Activated naive CD4-positive, alpha-beta T cell treated with anti-CD3 and anti-CD28 coated beads, Interleukin-2, amount 10 ng/mL, durations not matched to agents 7 days and 5 days (primary cell): ENCODE results near the gene ITGAE.

ENCODE experiments used
- CTCF ChIA-PET: fragments of 350-600 bp; sonication (Branson Sonifier 250); formaldehyde crosslinking; loops from one replicate; lab custom pipeline; 2021; ENCODE audit warnings: antibody characterized with exemption; lab: Charles Lee
- DNase-seq: peaks from one replicate; pipeline ENCODE4 v3.0.0-alpha.2; 2020
- H3K27ac Mint-ChIP-seq: one replicate; pipeline ENCODE4 v1.8.0; 2021; ENCODE audit warnings: mild to moderate bottlenecking, moderate library complexity, mixed read lengths
- H3K27me3 Mint-ChIP-seq: one replicate; pipeline ENCODE4 v1.8.0; 2021; ENCODE audit warnings: mild to moderate bottlenecking, mixed read lengths
- H3K36me3 Mint-ChIP-seq: one replicate; pipeline ENCODE4 v1.8.0; 2021; ENCODE audit warnings: mixed read lengths
- H3K4me1 Mint-ChIP-seq: one replicate; pipeline ENCODE4 v1.8.0; 2021; ENCODE audit warnings: mixed read lengths
- H3K4me3 Mint-ChIP-seq: one replicate; pipeline ENCODE4 v1.8.0; 2021; ENCODE audit warnings: mild to moderate bottlenecking, moderate library complexity, mixed read lengths
- H3K9me3 Mint-ChIP-seq: one replicate; pipeline ENCODE4 v1.8.0; 2021; ENCODE audit warnings: mixed read lengths

Gene ITGAE

DNA sequence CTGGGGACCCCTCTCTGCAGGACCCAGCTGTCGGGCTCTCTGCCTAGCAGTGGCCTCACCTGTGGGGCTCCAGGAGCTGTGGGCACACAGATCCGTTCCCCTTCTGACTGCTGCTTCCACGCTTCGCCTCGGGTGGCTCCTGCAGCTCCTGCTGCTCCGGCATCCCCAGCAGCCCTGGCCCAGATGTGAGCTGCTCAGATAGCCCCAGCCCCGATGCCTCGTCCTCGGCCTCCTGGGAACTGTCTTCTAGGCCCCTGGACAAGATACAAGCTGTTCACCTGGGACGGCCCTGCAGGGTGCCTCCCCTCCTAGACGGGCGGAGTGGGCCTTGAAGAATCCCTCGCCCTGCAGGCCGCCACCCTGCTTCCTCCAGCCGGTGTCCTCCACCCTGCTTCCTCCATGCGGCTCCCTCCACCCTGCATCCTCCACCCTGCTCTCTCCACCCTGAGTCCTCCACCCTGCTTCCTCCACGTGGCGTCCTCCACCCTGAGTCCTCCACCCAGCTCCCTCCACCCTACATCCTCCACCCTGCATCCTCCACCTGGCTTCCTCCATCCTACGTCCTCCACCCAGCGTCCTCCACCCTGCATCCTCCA is 121.4 kb downstream of the ITGAE start:
- CTCF ChIA-PET, result interaction anchor here (1.0 to 1.2 kb wide), 3 partner anchors 17 to 148 kb away, joined by 3 to 5 read pairs (median 4); partner anchors contain the start of gene P2RX5
- no peak for DNase-seq
- peaks cover 27% of the 10 kb centered on the region for H3K4me1 Mint-ChIP-seq
- H3K4me3 Mint-ChIP-seq, result no peak overlapping the region
- H3K9me3 Mint-ChIP-seq, result no peaks in the 10 kb centered on the region
- H3K36me3 Mint-ChIP-seq, result peaks cover 10% of the 10 kb centered on the region
- H3K27me3 Mint-ChIP-seq, result no peaks in the 10 kb centered on the region
- H3K27ac Mint-ChIP-seq, result peak overlapping the region; percentile 60

DNA sequence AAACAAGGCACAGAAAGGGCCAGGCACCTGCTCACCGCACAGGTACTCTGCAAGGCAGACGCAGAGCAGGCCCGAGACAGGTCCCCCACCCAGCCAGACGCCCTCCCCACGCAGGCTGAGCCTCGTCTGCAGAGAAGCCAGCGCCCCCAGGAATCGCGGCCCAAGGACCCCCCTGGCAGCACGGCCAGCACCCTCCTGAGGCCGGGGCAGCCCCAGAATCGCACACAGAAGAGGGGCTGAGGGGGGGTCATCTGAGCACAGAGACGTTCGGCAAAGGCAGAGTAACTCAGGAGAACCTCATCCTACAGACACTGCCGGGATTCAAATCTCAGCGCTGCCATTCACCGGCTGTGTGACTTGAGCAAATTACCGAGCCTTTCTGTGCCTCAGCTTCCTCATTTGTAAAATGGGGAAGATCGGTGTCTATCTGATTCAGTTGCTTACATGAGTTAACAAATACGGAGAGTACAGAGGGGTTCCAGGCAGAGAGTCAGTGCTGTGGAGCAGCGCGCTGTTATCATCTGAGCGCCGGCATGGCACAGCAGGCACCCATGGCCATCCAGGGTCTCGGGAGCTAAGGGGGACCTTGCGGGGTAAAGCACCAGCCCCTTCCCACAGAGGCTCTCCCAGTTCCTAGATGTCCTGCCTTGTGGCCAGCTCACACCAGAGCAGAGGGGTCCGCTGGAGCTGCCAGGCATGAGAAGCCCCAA is 122.0 kb downstream of the ITGAE start:
- Mint-ChIP-seq H3K4me3 (no peak overlapping the region), H3K27ac (no peak overlapping the region), H3K4me1 (peaks cover 27% of the 10 kb centered on the region), H3K36me3 (peaks cover 10% of the 10 kb centered on the region), H3K27me3 (no peaks in the 10 kb centered on the region), H3K9me3 (no peaks in the 10 kb centered on the region)
- no peak for DNase-seq
- CTCF ChIA-PET, result interaction anchor here (1.0 to 1.2 kb wide), 3 partner anchors 17 to 149 kb away, joined by 3 to 5 read pairs (median 4); partner anchors contain the start of gene P2RX5

DNA sequence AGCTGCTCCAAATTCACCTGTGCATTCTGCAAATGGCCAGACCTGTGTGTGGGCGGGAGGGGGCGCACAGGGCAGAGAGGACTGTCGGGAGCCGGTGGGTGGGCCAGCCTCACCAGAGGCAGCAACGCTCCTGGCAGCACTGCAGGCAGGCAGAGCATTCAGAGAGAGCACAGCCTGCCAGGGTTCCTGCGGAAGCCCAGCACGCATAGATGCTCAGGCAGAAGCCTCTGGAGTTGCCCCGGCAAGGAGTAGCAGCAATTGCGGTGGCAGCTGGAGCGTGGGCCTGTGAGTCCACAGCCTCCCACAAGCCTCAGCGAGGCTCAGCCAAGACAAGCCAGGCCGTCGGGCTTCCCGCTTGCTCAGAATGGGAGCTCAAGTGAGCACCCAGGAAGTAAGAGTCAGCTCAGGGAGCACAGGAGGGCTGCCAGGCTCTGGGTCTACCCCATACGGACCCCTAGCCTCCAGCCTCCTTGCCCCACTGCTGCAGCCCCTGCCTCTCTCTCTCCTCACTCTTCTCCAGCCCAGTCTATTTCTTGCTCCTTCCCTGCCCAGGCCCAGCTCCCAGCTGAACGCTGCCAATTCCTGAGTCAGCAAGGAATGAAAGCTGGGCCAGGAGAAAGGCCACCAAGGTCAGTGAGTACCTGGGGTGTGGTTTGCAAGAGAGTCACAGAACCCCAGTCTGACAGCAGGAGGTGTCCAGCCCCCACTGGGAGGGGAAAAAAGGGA is 122.7 kb downstream of the ITGAE start:
- Mint-ChIP-seq H3K4me1 (peaks cover 25% of the 10 kb centered on the region), H3K36me3 (peaks cover 10% of the 10 kb centered on the region), H3K27ac (peak overlapping the region; percentile 28), H3K27me3 (no peaks in the 10 kb centered on the region), H3K4me3 (no peak overlapping the region), H3K9me3 (no peaks in the 10 kb centered on the region)
- DNase-seq, result no peak
- CTCF ChIA-PET, result interaction anchor here (1.6 kb wide), 1 partner anchor 150 kb away, joined by 4 read pairs; no protein-coding TSS in a partner anchor

DNA sequence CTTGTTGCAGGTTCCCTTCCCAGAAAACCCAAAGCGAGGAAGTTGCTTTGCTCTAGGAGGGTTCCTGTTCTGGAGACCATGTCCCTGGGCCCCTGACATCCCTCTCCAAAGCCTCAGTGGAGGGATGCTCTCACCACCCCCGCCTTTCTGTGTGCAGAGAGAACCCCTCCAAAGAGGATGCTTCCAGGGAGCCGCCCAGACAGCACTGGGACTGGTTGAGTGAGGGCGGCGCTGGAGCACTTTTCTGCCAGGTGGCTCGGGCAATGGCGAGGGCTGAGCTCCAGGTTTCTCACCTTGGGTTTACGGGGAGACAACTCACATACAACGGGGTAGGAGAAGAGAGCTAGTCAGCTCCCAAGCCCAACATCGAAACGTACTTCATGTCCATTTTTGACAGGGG is 125.1 kb downstream of the ITGAE start:
- H3K36me3 Mint-ChIP-seq, result peaks cover 11% of the 10 kb centered on the region
- H3K4me1 Mint-ChIP-seq, result peaks cover 10% of the 10 kb centered on the region
- H3K27me3 Mint-ChIP-seq, result no peaks in the 10 kb centered on the region
- no peak overlapping the region for H3K4me3 Mint-ChIP-seq
- H3K27ac Mint-ChIP-seq, result no peak overlapping the region
- DNase-seq, result no peak
- H3K9me3 Mint-ChIP-seq, result no peaks in the 10 kb centered on the region
- CTCF ChIA-PET, result interaction anchor here (0.6 kb wide), 1 partner anchor 631 kb away, joined by 3 read pairs; no protein-coding TSS in a partner anchor

DNA sequence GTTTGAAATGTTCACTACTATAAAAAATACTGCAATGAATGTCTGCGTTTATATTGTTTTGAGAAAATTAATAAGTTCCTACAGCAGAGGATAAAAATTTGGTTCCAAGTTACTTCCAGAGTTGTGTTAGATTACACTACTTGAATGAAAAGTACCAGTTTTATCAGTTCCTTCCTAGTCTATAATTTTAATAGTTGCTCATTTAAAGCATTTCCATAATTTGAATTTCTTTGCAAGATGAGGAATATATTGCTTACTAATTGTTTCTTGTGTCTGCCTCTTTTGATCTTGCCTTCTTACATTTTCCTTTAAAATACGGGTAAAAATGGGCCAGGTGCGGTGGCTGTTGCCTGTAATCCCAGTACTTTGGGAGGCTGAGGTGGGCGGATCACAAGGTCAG is 128.4 kb downstream of the ITGAE start:
- CTCF ChIA-PET, result no interaction called here
- Mint-ChIP-seq H3K27ac (no peak overlapping the region), H3K4me1 (peaks cover 24% of the 10 kb centered on the region), H3K27me3 (no peaks in the 10 kb centered on the region), H3K9me3 (no peaks in the 10 kb centered on the region), H3K4me3 (no peak overlapping the region), H3K36me3 (peaks cover 12% of the 10 kb centered on the region)
- no peak for DNase-seq

DNA sequence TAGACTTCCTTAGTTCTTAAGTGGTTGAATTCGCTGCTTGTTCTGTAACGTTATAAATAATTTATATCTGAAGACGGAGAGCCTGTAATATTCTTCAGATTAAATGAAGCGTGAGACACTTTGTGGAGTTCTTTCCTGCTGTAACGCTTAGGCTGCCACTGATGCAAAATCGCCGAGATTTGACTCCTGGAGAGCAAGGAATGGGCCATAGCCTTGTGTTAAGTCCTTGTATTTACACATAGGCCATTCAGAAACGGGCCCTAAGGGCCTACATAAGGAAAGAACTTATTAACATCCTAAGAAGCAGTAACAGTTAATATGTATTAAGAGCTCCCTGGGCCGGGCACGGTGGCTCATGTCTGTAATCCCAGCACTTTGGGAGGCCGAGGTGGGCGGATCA is 131.4 kb downstream of the ITGAE start:
- H3K27ac Mint-ChIP-seq, result peak overlapping the region; percentile 85
- no peaks in the 10 kb centered on the region for H3K27me3 Mint-ChIP-seq
- H3K4me1 Mint-ChIP-seq, result peaks cover 31% of the 10 kb centered on the region
- no peaks in the 10 kb centered on the region for H3K9me3 Mint-ChIP-seq
- CTCF ChIA-PET, result interaction anchor here (0.7 to 1.2 kb wide), 2 partner anchors 13 to 1057 kb away, joined by 3 to 4 read pairs; no protein-coding TSS in a partner anchor
- no peak for DNase-seq
- peak overlapping the region; percentile 93 for H3K4me3 Mint-ChIP-seq
- H3K36me3 Mint-ChIP-seq, result peaks cover 11% of the 10 kb centered on the region

DNA sequence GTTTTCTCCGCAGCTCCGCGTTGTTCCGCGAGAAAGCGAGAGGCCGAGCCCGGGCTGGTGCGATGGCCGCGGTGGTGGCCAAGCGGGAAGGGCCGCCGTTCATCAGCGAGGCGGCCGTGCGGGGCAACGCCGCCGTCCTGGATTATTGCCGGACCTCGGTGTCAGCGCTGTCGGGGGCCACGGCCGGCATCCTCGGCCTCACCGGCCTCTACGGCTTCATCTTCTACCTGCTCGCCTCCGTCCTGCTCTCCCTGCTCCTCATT is 132.0 kb downstream of the ITGAE start:
- Mint-ChIP-seq H3K4me1 (peaks cover 31% of the 10 kb centered on the region), H3K36me3 (peaks cover 11% of the 10 kb centered on the region), H3K4me3 (peak overlapping the region; percentile 93), H3K27me3 (no peaks in the 10 kb centered on the region), H3K27ac (peak overlapping the region; percentile 85), H3K9me3 (no peaks in the 10 kb centered on the region)
- CTCF ChIA-PET, result no interaction called here
- DNase-seq, result no peak

DNA sequence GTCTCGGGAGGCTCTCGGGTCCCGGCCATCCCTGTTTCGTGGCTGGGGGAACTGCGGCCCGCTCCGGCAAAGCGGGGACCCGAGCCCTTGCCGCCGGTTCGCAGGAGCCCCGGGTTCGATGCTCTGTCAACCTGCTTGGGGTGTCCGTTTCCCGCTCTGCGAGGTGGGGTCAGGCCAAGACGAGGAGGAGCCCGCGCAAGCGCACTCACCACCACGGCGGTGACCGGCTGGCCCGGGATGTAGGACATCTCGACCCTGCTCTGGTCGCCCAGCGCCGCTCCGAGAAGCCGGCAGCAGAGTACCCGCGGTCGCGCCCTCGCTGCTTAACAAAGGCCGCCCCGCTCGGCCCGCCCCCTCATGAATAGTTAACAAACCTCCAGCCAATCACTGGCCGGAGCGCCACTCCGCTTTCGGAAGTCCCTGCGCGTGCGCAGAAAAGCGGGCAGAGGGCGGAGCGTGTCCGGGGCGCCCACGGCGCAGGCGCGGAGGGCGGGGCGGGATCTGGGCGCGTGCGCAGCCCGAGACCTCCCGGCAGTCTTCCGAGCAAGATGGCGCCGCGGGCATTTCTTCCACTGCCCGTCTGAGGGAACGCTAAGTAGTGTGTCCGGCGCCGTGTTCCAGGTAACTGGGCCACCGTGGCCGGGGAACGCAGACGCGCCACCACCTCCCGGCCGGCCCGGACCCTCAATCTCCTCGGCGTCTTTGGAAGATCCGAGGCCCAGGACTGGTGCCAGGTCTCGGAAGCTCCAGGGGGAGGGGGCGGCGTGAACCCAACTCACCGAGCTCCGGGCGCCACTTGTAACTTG is 132.5 kb downstream of the ITGAE start, which contains the start of the genes EMC6 and TAX1BP3:
Gene EMC6, plus strand, starts transcription at position 534 of the 806 bp plus-strand sequence. CDS start 335 bp downstream, outside the sequence.
Gene TAX1BP3, minus strand, starts transcription at position 300 of the 806 bp plus-strand sequence. Its CDS starts 52 bp downstream, at position 248.
- Mint-ChIP-seq H3K9me3 (no peaks in the 10 kb centered on the region), H3K36me3 (peaks cover 11% of the 10 kb centered on the region), H3K27me3 (no peaks in the 10 kb centered on the region), H3K4me3 (peak within 1 kb of the TSS; percentile 93), H3K4me1 (peaks cover 31% of the 10 kb centered on the region), H3K27ac (peak within 1 kb of the TSS; percentile 85)
- CTCF ChIA-PET, result no interaction called here
- DNase-seq, result peak; percentile 98

DNA sequence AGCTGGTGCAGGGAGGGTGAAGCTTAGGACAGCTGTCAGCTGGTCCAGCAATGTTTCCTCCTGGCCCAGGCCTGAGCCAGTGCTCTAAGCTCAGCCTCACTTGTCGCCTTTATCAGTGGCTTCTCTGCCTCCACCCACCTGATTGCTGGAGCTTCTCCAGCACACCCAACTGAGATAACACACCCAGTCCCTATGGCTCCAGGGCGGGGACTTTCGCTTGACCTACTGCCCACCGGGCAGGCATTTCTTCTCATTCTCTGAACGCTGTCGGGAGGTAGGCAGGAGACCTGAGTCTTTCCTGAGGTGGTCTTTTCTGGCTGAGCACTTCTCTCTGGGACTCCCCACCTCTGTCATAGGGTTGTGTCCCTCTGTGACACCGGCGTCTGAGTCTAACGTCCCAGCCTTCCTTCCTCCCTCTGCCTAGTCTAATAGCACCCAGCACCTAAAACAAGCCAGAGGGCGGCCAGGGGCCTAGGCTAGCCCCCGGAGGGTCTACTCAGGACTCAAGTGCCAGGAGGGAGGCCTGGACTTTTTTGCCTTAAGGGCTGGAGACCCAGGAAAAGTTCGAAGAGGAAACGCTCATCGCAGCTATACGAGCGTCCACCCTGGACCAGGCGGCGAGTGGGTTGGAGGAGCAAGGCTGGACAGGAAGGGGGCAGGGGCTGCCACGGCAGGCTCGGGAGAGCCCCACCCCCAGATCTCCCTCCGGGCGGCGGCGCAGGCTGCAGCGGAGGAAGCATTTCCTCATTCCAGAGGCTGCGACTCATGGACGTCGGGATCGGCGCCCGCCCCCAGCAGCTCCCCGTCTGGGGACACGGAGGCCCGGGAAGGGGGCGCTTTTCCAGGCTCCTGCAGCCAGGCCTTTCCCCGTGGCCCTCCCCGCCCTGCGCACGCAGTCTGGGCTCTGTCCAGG is 133.4 kb downstream of the ITGAE start:
- CTCF ChIA-PET, result interaction anchor here (0.7 to 1.6 kb wide), 2 partner anchors 12 to 21 kb away, joined by 4 read pairs; no protein-coding TSS in a partner anchor
- Mint-ChIP-seq H3K27me3 (no peaks in the 10 kb centered on the region), H3K27ac (no peak overlapping the region), H3K4me3 (peak overlapping the region; percentile 93), H3K9me3 (no peaks in the 10 kb centered on the region), H3K4me1 (peaks cover 31% of the 10 kb centered on the region), H3K36me3 (peaks cover 9% of the 10 kb centered on the region)
- peak; percentile 53 for DNase-seq

DNA sequence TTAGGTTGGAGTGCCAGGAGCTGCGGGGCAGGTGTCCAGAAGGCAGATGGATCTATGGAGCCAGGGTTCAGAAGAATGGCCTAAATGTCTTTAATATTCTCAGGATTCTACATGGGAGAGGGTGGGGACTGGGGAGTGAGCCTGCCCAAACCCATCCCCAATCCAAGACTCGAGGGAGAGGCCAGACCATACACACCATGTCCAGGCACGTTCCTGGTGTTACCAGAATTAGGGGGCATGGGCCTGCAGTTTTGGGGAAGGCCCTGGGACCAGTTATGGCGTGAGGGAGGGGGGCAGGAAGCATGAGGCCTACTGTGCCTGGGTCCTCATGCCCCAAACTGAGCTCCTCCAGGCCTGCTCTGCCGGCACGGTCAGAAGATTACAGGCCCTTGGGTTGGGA is 134.5 kb downstream of the ITGAE start:
- peaks cover 8% of the 10 kb centered on the region for H3K36me3 Mint-ChIP-seq
- no peaks in the 10 kb centered on the region for H3K9me3 Mint-ChIP-seq
- DNase-seq, result no peak
- H3K4me1 Mint-ChIP-seq, result peaks cover 27% of the 10 kb centered on the region
- no peak overlapping the region for H3K27ac Mint-ChIP-seq
- peak overlapping the region; percentile 74 for H3K4me3 Mint-ChIP-seq
- no peaks in the 10 kb centered on the region for H3K27me3 Mint-ChIP-seq
- CTCF ChIA-PET, result interaction anchor here (0.7 to 1.6 kb wide), 2 partner anchors 11 to 20 kb away, joined by 4 read pairs; no protein-coding TSS in a partner anchor

DNA sequence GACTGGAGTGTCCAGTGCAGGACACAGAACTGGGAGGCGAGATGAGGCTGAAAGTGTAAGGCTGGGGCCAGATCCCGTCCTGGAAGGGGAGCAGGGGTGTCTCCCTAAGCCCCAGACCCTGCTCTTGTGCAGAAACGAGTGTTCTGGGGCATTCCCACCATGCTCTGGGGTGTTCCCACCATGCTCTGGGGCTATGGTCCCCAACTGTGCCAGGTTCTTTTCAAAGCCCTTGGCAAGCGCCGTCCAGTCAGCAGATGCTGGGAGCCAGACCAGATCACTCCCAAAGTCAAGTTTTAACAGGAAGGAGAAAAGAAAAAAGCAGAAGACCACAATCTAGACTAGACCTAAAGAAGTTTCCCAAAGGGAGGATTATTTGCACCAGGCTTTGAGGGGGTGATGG is 135.2 kb downstream of the ITGAE start:
- CTCF ChIA-PET, result interaction anchor here (1.6 kb wide), 1 partner anchor 10 kb away, joined by 4 read pairs; no protein-coding TSS in a partner anchor
- no peak for DNase-seq
- no peak overlapping the region for H3K4me3 Mint-ChIP-seq
- H3K27ac Mint-ChIP-seq, result no peak overlapping the region
- peaks cover 26% of the 10 kb centered on the region for H3K4me1 Mint-ChIP-seq
- H3K27me3 Mint-ChIP-seq, result no peaks in the 10 kb centered on the region
- H3K9me3 Mint-ChIP-seq, result no peaks in the 10 kb centered on the region
- peaks cover 7% of the 10 kb centered on the region for H3K36me3 Mint-ChIP-seq
